Astrocyte (in vitro differentiated cells and primary cell): ENCODE measurements around the gene PASK. TPM values are rescaled to one million over a fixed set of nuclear protein-coding genes. Genes with fewer than 3 reads are reported as not detected.

Source experiments
- DNase-seq: peaks from one replicate; pipeline ENCODE4 v3.0.0-alpha.2; 2010; ENCODE audit warnings: low read depth
- FAIRE-seq: peaks from 2 replicates; lab custom pipeline; 2011; peaks lifted over from hg19 to GRCh38; lab: Jason Lieb, UNC
- H2AFZ ChIP-seq: 2 replicates; pipeline ENCODE4 v1.6.0; 2012; ENCODE audit warnings: low read depth, low read length, inconsistent platforms
- H3K27ac ChIP-seq: 2 replicates; pipeline ENCODE4 v1.5.1; 2011; ENCODE audit warnings: low read depth, low read length, inconsistent platforms
- H3K27me3 ChIP-seq: 2 replicates; pipeline ENCODE4 v1.6.0; 2011; ENCODE audit warnings: low read length, inconsistent platforms; ENCODE audit not compliant: insufficient read depth
- H3K36me3 ChIP-seq: 2 replicates; pipeline ENCODE4 v1.5.1; 2011; ENCODE audit warnings: low read length, inconsistent platforms; ENCODE audit not compliant: insufficient read depth
- H3K4me1 ChIP-seq: 2 replicates; pipeline ENCODE4 v1.5.1; 2011; ENCODE audit warnings: low read length, inconsistent platforms; ENCODE audit not compliant: insufficient read depth
- H3K4me2 ChIP-seq: 2 replicates; pipeline ENCODE4 v1.6.0; 2012; ENCODE audit warnings: low read length, inconsistent platforms
- H3K4me3 ChIP-seq: 2 replicates; pipeline ENCODE4 v1.5.1; 2011; ENCODE audit warnings: low read depth, mild to moderate bottlenecking, low read length, inconsistent platforms; ENCODE audit not compliant: insufficient read depth
- H3K79me2 ChIP-seq: 2 replicates; pipeline ENCODE4 v1.6.0; 2012; ENCODE audit warnings: mild to moderate bottlenecking, low read length, inconsistent platforms; ENCODE audit not compliant: insufficient read depth
- H3K9ac ChIP-seq: 2 replicates; pipeline ENCODE4 v1.6.0; 2012; ENCODE audit warnings: mild to moderate bottlenecking, low read length, inconsistent platforms
- H3K9me3 ChIP-seq: 2 replicates; pipeline ENCODE4 v1.5.1; 2012; ENCODE audit warnings: low read depth, mild to moderate bottlenecking, low read length, inconsistent platforms; ENCODE audit not compliant: insufficient read depth
- H4K20me1 ChIP-seq: 2 replicates; pipeline ENCODE4 v1.6.0; 2012; ENCODE audit warnings: low read length, inconsistent platforms; ENCODE audit not compliant: insufficient read depth
- H3K27ac Mint-ChIP-seq: one replicate; pipeline ENCODE4 v1.8.0; 2021; ENCODE audit warnings: mild to moderate bottlenecking, mixed read lengths; ENCODE audit not compliant: unreplicated experiment
- H3K27me3 Mint-ChIP-seq: one replicate; pipeline ENCODE4 v1.8.0; 2021; ENCODE audit warnings: low read depth, mixed read lengths; ENCODE audit not compliant: unreplicated experiment
- H3K36me3 Mint-ChIP-seq: one replicate; pipeline ENCODE4 v1.8.0; 2021; ENCODE audit warnings: low read depth, mixed read lengths; ENCODE audit not compliant: unreplicated experiment
- H3K4me1 Mint-ChIP-seq: one replicate; pipeline ENCODE4 v1.8.0; 2021; ENCODE audit warnings: low read depth, mixed read lengths; ENCODE audit not compliant: unreplicated experiment
- H3K4me3 Mint-ChIP-seq: one replicate; pipeline ENCODE4 v1.8.0; 2021; ENCODE audit warnings: mild to moderate bottlenecking, moderate library complexity, mixed read lengths; ENCODE audit not compliant: unreplicated experiment
- H3K9me3 Mint-ChIP-seq: one replicate; pipeline ENCODE4 v1.8.0; 2021; ENCODE audit warnings: mild to moderate bottlenecking, mixed read lengths; ENCODE audit not compliant: unreplicated experiment
- CTCF ChIP-seq: IDR thresholded peaks from 2 replicates; pipeline ENCODE4 v1.5.1; 2011; ENCODE audit warnings: low read depth, mild to moderate bottlenecking, inconsistent platforms, low read length, moderate library complexity; ENCODE audit not compliant: insufficient read depth
- EZH2 ChIP-seq: IDR thresholded peaks from 2 replicates; pipeline ENCODE4 v1.6.1; 2012; ENCODE audit warnings: mild to moderate bottlenecking, low read length, inconsistent platforms; ENCODE audit not compliant: insufficient read depth
- total RNA-seq: library from RNA; stranded (reverse); gene quantifications from 2 replicates; pipeline ENCODE4 v1.2.1, GENCODE V29; 2021

PASK gene
- total RNA-seq, 1 donor from 2014 or later: 8.0 TPM

- Histone ChIP-seq H3K4me2 (no peak overlapping the region), H3K9me3 (no peaks in the 10 kb centered on the region), H3K27me3 (no peaks in the 10 kb centered on the region), H3K79me2 (no peaks in the 10 kb centered on the region), H2AFZ (no peak overlapping the region), H3K4me3 (no peak overlapping the region), H3K27ac (no peak overlapping the region), H3K4me1 (no peaks in the 10 kb centered on the region), H3K9ac (no peak overlapping the region), H4K20me1 (no peaks in the 10 kb centered on the region), H3K36me3 (no peaks in the 10 kb centered on the region)
- TF ChIP-seq CTCF (no peak), EZH2 (no peak)
- H3K4me3 Mint-ChIP-seq: no peak overlapping the region
- no peak overlapping the region for H3K27ac Mint-ChIP-seq
- peaks cover 3% of the 10 kb centered on the region for H3K9me3 Mint-ChIP-seq
- no peak for DNase-seq
- no peaks in the 10 kb centered on the region for H3K4me1 Mint-ChIP-seq
- FAIRE-seq: no peak
- H3K27me3 Mint-ChIP-seq: no peaks in the 10 kb centered on the region
- peaks cover 1% of the 10 kb centered on the region for H3K36me3 Mint-ChIP-seq
Measured at GRCh38 chr2:241116606-241117560, 32.4 kb downstream of the PASK start.

GRCh38 chr2:241115361-241115760, 33.9 kb downstream of the PASK start:
- no peaks in the 10 kb centered on the region for H3K36me3 ChIP-seq
- H3K4me1 Mint-ChIP-seq: no peaks in the 10 kb centered on the region
- H3K9me3 ChIP-seq: no peaks in the 10 kb centered on the region
- no peak overlapping the region for H3K4me3 ChIP-seq
- H3K27me3 Mint-ChIP-seq: no peaks in the 10 kb centered on the region
- H3K4me3 Mint-ChIP-seq: no peak overlapping the region
- no peak overlapping the region for H3K4me2 ChIP-seq
- H3K27me3 ChIP-seq: no peaks in the 10 kb centered on the region
- H3K27ac ChIP-seq: no peak overlapping the region
- FAIRE-seq (no peak), DNase-seq (no peak)
- TF ChIP-seq EZH2 (no peak), CTCF (no peak)
- H3K36me3 Mint-ChIP-seq: peaks cover 3% of the 10 kb centered on the region
- no peaks in the 10 kb centered on the region for H3K4me1 ChIP-seq
- no peak overlapping the region for H3K27ac Mint-ChIP-seq
- H3K79me2 ChIP-seq: no peaks in the 10 kb centered on the region
- H4K20me1 ChIP-seq: no peaks in the 10 kb centered on the region
- H3K9me3 Mint-ChIP-seq: no peaks in the 10 kb centered on the region
- H3K9ac ChIP-seq: no peak overlapping the region
- no peak overlapping the region for H2AFZ ChIP-seq

- Mint-ChIP-seq H3K27me3 (no peaks in the 10 kb centered on the region), H3K4me1 (no peaks in the 10 kb centered on the region), H3K36me3 (peaks cover 3% of the 10 kb centered on the region), H3K4me3 (no peak overlapping the region), H3K9me3 (no peaks in the 10 kb centered on the region), H3K27ac (no peak overlapping the region)
- Histone ChIP-seq H3K4me3 (no peak overlapping the region), H2AFZ (no peak overlapping the region), H3K79me2 (no peaks in the 10 kb centered on the region), H3K27ac (no peak overlapping the region), H3K4me2 (no peak overlapping the region), H3K9me3 (no peaks in the 10 kb centered on the region), H3K9ac (no peak overlapping the region), H3K27me3 (no peaks in the 10 kb centered on the region), H3K36me3 (no peaks in the 10 kb centered on the region), H4K20me1 (no peaks in the 10 kb centered on the region), H3K4me1 (no peaks in the 10 kb centered on the region)
- FAIRE-seq (no peak), DNase-seq (no peak)
- TF ChIP-seq CTCF: no peak
- no peak for TF ChIP-seq EZH2
Measured at GRCh38 chr2:241114836-241115235, 34.4 kb downstream of the PASK start.
